GM03348 (cell line): ENCODE measurements around the gene MAPKAPK3.

Experiments used
- DNase-seq: peaks from one replicate; pipeline ENCODE4 v3.0.0; 2012; ENCODE audit warnings: low spot score

The MAPKAPK3 gene

DNA sequence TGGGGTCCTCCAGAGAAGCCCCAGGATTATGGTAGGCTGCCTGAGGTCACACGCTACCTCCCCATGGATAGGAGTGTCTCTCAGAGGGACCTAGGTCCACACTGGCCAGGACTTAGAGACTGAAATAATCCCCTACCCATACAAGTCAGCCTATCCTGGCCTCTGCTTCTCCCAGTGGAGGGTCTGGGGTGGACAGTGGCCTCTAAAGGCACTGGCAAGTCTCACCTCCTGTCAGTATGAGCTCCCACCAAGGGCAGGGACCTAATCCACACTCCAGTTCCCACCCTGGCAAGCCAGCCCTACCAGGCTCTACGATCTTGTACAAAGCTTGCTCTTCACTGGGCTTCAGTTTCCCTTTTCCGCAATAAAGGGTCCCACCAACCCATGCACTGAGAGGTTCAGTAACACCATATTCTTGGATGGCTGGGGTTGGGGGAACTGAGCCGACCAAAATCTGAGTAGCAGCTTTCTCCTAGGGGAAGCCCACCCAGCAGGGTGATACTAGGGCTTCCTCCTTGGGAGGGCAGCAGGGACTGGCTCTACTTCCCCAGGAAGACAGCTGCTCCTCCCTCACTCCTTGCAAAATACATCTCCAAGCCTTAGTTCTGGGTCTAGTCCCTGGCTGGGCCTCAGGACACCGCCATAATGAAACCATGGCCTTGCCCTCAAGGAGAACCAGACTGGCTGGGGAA, 7.7 kb upstream of the MAPKAPK3 start:
- DNase-seq = no peak

DNA sequence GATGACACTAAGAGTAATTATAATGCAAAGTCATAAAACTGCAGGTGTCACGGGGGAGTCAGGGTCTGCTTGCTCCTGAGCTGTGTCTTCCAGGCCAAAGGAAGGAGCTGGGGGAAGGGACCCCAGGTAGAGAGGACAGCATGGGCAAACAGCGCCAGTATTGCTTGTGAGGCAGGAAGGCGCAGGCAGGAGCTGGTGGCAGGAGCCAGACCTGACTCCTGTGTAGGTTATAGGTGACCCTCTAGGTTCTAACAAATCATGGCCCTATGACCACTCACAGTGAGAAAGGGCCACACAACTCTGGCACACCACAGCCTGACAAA, 7.2 kb upstream of the MAPKAPK3 start:
- DNase-seq = no peak

DNA sequence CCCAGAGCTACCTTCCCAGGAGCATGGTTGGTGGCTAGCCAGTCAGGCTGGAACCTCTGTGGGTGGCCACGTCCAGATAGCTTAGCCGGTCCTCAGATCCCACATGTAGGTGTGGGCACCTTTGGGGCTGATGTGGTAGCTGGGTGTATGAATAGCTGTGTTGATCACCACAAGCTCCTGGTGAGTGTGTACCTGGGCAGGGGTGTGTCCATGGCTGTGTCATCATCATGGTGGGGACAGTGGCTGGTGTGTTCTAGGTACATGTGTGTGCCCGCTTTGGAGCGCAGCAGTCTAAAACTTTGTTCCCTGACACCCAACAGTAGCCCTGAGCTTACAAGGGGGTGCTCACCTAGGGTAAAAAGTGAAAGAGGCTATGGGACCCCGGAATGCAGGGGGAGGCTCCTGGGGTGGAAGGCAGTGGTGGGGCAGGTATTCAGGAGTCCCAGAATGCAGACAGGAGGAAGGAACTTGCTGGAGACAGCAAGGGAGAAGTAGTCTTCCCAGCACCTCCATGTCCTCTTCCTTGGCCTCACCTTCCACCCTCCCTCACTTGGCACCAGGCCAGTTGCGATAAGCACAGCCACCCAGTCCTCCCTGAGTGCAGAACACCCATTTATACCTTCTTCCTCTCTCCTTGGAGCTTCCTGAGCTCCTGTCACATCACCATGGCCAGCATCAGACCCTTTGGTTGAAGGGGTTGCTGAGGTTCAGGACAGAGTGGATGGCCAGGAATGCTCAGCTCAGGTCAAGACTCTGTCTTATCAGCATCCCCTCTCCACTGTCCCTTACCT, 6.6 kb upstream of the MAPKAPK3 start:
- DNase-seq = no peak

DNA sequence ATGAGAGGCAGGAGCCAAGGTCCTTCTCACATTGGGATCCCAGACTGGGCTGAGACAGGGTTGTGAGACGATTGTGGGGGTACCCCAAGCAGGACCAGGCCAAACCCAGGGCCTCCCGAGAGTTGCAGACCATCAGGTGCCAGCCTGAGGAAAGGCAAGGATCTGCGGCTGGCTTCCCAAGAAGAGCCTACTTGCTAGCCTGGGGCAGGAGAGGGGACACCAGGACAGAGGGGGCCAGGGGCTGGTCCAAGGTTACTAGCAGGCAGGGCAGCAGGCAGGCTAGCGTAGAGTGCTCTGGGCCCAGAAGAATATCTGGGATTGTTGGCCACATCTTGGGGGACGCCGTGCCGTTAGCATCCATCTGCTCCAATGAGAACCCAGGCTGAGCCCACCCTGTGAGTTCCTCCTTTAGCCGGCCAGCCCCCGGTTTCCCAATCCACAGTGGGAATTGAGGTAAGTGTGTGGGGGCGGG, 5.9 kb upstream of the MAPKAPK3 start:
- no peak for DNase-seq

DNA sequence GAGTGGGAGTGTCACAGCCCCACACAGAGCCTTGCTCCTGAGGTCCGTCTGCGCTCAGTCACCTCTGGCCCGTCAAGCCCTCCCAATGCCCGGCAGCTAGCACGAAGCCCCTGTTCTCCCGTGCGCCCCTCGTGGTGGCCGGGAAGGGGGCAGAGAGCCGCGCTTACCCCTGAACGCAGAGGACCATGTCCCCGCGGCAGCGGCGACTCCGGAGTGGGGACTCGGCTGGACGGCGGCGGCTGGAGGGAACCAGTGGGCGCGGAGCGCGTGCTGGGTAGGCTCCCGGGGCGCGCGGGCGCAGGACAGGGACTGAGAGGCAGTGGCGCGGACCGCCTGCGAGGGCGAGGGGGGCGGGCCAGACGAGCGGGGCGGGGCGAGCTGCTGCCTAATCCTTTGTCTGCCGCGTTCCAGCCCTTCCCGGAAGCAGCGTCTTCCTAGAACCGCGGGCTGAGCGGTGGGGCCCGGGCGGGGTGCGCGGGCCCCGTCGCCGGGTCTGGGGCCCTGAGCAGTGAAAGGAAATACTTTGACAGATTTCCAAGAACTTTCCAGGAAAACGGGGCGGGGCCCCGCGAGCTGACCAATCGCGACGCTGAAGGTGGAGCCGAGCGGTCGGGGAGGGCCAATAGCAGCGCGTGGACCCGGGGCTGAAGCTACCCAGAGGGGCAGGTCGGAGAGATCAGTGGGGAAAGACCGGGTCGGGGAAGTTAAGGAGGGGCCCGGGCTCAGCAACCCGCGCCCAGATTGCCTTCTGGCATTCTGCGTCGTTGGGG, 5.3 kb upstream of the MAPKAPK3 start, which contains the start of gene CISH:
Gene CISH (minus strand): TSS at position 311 of the 770 bp plus-strand sequence. CDS start 124 bp downstream, at position 187.
- peak; percentile 96 for DNase-seq

DNA sequence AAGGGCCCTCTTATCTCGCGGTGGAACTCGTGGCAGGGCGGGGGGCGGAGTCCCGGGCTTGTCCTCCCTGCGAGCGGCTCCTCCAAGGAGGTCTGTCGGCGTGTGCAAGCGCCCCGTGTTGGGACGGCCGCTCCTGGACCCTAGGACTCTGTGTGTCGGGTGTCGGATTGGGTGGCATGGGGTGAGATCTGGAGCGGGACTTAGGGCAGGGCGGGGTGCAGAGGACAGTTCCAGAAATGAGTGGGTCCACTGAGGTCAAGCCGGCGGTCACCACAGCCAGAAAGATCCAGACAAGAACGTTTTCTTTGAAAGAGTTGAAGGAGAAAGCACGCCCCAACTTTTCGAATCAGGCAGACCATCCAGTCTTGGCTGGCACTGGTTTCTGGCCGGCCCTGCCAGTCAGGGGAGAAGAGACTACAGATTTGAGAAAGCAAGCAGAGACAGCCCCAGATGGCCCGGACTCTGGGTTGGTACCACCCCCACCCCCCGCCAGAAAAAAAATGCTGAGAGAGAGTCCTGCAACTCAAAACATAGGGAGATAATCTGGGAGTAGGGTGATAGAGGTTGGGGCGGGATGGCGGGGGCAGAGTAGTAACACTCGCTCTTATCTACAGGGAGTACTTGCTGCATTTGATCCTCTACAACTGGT, 4.6 kb upstream of the MAPKAPK3 start:
- no peak for DNase-seq

DNA sequence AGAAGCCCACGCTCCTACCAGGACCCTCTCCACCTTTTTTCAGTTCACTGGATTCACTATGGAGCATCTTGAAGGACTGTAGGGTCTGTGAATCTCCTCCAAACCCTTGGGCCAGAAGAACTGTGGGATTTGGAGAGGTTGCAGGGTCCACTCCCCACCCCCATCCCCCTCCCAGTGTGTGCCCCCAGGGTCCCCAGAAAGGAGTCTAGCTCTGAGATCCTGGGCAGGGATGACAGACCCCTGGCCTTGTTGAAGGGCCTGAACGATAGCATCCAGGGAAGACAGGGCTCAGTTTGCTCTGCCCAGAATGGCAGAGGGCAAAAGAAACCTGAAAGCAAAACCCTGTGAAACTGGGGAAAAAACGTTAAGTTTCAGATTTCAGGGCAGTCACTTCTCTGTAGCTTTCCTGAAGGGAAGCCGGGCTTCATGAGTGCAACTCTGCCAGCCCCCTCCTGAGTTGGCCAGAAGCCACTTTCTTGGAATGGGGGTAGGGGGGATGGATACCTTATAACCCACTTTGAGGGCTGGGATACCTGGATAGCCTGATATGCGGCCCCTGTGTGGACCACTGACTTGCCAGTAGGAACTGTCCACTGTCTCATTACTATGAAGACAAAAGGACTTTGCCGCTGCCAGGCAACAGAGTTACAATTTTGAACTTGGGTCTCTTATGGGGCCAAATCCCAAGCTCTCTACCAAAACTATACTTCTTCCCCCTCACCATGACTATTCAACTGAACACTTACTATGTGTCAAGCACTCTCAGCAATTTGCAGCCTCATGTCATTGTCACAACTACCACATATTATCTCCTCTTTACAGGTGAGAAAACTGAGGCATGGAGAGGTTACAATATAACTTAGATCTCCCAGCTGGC, 3.7 kb upstream of the MAPKAPK3 start:
- no peak for DNase-seq

DNA sequence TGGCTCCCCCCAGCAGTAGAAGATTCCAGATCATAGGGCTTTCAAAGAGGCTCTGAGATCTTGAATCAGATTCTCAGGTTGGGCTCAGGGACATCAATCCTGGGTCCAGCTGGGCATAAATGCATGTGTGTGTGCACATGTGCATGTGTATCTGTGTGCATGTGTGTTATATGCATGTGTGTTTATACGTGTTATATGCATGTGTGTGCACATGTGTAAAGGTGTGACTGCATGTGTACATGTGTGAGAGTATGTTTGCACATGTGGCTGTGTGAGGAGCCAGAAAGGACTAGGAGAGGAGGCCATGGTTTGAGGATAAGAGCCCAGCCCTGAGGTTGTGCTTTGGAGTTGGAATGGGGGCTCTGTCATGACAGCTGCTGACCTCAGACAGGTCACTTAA, 1.8 kb upstream of the MAPKAPK3 start:
- DNase-seq = no peak

DNA sequence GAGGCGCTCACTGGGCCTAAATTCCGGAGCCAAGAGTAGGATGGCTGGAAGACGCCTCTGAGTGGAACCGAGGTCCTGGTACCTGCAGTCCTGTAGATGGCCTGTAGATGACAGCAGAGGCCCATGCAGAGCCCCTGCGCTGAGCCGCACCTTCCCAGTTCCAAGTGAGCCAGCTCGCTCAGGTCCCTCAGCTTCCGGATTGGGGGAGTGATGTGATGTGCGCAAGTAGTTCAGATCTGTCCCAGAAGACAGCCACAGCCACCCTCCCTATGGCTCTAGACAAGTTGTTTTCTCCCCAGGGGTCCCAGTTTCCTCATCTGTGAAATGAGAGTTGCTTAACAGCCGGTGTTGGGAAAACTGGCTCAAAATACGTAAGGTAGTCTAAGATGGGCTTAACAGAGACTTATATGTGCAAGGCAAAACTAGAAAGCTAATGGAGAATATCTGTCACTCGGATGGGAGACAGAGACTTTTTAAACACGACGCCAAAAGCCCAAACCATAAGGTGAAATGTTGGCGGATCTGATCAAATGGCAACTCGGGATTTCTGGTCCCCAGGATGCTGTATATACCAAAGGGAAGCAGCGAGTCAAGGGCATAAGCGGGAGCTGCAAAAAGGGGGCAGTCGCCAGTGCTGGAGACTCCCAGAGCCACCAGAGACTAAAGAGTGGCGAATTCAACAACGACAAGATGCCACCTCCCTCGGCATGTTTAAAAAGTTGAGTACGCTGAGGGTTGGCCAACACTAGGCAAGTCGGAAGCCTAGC, 765 bp upstream of the MAPKAPK3 start:
- DNase-seq = peak; percentile 91

DNA sequence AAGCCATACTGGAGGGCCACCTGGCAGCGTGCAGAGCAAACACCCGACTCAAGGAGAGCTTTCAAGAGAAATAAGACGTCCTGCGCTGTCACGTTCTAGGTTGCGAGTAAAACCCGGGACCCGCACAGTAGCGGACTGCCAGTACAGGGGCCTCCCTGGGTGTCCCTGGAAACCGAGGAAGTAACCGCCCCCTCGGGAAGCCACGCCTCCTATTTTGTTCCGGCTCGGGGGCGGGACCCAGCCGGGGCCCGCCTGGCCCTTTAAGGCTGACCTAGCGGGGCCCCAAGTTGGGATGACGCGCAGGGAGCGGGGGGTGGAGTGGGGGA, 218 bp upstream of the MAPKAPK3 start:
- DNase-seq = peak; percentile 98

DNA sequence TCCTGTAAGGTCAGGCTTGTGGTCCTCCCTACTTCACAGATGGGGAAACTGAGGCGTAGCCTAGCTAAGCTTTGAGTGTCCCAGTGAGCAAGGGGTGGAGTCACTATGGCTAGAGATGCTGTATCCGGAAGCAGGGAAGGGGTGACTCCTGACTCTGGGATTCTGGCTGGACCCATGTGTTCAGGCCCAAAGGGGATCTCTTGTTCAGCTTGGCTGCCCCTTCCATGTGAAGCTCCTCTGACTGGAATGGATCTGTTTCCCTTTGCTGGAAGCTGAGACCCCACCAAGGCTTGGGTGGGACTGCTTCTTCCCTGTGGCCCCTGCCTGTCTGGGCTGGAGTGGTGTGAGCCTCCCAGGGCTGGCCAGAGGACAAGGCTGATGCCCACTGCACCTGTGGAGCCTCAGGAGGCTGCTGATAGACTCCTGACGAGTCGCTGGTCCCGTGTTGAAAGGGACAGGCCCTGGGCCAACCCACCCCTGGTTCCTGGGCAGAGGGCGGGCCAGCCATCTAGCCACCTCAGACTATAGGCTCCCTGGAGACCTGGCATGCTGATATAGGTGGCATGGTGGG, 1.0 kb downstream of the MAPKAPK3 start:
- DNase-seq = no peak

DNA sequence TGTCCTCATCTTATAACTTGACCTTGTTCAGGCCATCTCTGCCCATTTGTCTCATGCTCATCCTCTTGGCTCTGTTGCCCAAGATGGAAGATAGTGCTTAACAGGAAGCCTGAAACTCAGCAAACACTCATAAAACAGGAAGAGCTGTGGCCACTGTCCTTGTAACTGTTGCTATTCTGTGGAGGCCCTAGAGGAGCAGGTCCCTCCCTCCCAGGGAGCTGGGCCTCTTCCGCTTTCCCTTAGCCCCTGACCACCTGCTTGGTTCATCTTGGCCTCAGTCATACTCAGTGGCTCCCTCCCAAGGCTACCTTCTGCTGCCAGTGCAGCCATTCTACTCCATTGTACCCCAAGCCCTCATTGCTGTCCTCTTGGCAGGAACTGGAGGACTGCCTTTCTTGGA, 3.5 kb downstream of the MAPKAPK3 start:
- DNase-seq = no peak

DNA sequence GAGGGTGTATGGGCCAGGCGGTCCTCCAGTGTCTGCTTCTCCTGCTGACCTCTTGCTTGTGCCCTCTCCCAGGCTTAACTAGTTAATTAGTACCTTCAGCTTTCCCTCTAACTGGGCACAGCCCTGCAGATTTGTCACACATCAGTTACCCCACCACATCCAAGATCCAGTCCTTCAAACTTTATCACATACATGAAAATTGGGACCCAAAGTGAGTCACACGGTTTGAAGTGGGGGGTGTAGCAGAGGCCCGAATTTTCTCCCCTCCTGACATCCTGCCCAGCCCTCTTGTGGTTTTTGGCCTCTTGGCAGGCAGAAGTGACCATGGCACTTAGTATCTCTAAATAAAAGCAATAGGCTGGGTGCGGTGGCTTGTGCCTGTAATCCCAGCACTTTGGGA, 3.9 kb downstream of the MAPKAPK3 start:
- no peak for DNase-seq

DNA sequence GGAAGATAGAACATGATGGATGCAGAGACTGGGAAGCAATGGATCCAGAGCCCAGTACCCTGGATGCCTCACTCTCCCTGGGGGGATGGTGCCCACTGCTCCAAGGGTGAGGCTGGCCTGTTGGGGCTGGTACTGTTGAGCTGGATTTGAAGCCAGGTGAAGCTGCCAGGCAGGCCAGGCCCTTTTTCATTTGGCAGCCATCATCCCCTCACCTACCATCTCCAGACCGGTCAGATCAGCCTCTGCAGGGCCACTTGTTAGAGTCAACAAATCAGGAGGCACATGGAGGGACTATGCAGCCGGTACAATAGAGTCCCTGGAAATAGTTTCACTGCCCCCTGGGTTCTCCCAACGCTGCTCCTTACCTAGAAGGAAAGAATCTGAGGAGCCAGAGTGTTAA, 5.9 kb downstream of the MAPKAPK3 start:
- no peak for DNase-seq

DNA sequence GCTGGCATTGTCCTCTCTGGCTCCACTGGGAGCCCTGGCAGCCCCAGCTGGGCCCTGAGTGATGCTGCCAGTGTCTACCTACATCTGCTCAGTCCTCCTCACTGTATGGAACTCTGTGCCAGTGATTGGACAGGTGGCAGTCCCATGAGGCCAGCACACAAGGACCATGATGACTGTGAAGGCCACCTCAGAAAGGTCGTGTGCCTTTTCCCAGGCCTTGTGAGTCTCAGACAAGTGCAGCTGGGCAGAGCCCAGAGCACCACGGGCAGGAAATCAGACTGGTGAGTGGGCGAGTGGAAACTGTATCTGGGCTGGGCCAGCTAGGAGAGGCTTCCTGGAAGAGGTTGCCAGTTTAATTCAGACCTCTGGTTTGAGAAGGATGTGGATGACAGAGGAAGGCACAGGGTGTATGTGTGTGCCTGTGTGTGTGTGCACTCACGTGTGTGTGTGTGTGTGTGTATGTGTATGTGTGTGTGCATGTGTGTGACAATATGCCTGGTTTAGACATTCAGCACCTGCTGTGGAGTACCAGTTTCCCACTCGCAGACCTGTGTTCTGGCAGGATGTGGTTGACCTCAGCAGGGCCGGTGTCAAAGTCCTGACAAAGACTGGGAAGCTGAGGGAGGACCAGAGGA, 7.0 kb downstream of the MAPKAPK3 start:
- DNase-seq = peak; percentile 41

DNA sequence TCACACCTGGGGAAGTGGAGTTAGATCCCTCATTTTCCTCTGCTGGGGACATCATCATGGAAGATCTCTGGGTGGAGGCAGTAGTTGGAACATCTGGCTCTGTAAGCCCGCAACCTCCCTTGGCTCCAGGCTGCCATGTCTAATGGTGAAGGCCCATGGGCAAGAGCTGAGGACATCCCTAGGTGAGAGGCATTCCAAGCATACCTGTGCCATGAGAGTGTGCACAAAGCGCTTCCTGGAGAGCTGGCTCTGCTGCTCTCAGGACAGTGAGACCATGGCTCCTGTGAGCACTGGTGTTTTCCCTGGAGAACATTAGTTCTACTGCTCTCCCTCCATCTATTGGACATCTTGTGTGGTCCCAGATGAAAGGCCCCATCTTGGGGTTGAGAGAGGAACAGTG, 7.7 kb downstream of the MAPKAPK3 start:
- no peak for DNase-seq

DNA sequence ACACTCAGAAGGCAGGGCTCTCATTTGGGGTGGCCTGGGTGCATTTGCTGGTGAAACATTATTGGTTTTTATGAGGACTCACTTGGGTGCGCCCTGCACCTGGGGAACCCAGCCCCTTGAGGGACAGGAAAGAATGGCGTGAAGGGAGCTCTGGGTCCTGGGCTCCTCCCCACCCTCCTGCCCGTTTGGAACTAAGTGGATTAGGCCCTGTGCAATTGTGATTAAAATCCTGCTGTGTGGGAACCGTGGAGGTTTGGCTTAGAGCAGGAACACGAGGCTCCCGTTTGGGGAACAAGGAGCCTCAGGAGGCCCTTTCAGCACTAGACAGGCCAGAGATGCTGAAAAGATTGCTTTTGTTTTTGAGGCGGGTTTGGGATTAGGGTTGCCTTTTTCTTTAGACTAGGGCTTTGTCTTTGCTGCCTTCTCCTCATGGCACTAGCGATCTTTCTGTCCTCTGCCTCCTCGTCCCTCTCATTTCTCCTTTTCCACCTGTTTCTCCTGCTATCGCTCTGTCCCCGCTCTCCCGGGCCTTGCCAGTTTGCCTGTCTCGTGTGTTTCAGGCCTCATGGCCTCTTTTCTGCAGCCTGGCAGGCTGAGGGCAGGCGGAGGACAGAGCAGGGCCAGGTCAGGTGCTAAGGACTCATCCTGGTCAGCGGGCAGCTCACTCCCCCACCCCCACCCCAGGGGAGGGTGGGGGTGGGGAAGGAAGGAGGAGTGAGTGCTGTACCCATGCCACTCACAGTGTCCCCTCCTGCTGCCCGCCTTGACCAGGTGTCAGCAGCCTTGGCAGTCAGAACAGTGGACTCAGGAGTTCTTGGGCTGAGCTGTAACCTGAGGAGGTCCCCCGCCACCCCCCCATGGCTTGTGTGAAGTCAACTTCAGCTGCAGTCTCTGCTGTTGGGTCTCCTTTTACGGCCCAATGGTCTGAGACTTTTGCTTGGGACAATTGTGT, 8.6 kb downstream of the MAPKAPK3 start:
- no peak for DNase-seq

DNA sequence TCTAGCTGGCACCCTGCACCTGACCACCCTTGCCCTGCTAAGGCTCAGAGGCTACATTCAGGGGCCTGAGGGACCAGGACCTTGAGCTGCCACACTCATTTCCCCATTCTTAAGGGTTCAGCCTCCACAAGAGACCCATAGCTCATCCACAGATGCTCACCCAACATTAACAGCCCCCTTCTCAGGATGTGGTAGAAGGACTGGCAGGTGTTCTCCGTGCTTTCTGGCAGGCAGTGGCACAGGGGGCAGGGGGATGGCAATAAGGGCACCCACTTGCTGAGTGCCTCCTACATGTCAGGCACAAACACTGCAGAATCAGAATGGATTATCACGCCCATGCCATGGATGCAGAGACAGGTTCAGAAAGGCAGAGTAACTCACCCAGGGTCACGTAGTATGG, 9.4 kb downstream of the MAPKAPK3 start:
- no peak for DNase-seq
